SU-DHL-6 (cell line): ENCODE measurements around the gene CCDC167.

Experiments
- EZH2phosphoT487 ChIP-seq: fragments of 200-600 bp; sonication (generic), shearing (Covaris generic); conservative IDR thresholded peaks from 2 replicates; pipeline ENCODE4 v1.6.1; 2018; ENCODE audit warnings: mild to moderate bottlenecking, antibody characterized with exemption, low read length, moderate library complexity, mixed read lengths
- TF ChIP-seq, protein P1 (sequence below): fragments of 200-600 bp; sonication (generic); IDR thresholded peaks from one replicate; pipeline ENCODE4 v1.5.1; 2017; ENCODE audit warnings: antibody characterized with exemption, mild to moderate bottlenecking, low read length, moderate library complexity; ENCODE audit not compliant: insufficient read depth, poor library complexity, severe bottlenecking

DNA sequence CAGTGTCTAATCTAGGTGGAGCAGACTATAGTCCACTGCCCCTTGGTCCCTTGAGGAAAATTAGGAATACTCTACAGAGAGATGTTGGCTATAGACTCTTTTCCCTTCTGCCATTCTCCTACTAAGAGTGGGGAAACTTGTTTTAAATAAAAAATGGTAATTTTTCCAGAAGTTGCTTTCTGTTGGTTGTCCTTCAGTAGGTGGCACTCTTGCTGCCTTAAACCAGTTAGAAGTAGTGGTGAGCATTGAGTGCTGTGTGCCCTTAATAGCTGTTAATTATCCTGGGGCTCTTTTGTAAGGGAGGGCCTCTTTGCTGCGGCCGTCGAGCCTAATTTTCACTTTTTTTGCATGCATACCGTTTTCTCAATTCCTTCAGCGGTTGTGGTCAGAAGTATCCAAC, 63.9 kb downstream of the CCDC167 start:
- TF ChIP-seq, protein P1, sequence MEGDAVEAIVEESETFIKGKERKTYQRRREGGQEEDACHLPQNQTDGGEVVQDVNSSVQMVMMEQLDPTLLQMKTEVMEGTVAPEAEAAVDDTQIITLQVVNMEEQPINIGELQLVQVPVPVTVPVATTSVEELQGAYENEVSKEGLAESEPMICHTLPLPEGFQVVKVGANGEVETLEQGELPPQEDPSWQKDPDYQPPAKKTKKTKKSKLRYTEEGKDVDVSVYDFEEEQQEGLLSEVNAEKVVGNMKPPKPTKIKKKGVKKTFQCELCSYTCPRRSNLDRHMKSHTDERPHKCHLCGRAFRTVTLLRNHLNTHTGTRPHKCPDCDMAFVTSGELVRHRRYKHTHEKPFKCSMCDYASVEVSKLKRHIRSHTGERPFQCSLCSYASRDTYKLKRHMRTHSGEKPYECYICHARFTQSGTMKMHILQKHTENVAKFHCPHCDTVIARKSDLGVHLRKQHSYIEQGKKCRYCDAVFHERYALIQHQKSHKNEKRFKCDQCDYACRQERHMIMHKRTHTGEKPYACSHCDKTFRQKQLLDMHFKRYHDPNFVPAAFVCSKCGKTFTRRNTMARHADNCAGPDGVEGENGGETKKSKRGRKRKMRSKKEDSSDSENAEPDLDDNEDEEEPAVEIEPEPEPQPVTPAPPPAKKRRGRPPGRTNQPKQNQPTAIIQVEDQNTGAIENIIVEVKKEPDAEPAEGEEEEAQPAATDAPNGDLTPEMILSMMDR: peak; percentile 21
- no peak for TF ChIP-seq EZH2phosphoT487
